Right cardiac atrium (tissue), 5 donors: ENCODE data around the gene PRTG. TPM values are rescaled to one million over a fixed set of nuclear protein-coding genes. Genes with fewer than 3 reads are reported as not detected.
"Not testable (repeated sequence)": the region's sequence is repeated elsewhere in the genome, so short reads cannot be mapped to it uniquely, and the experiment has no call there.

Experiments used
- ATAC-seq, 2 donors: fragments of 200-7000 bp; cut with Tn5 transposase; one replicate each; pipeline versions ENCODE4 v1.8.0 to v1.9.1; 2020; ENCODE audit warnings: moderate library complexity in 2 of 2, mild to moderate bottlenecking in 1 of 2
- DNase-seq, 3 donors: peaks; one replicate each; pipeline ENCODE4 v3.0.0-alpha.2; 2020
- H3K27ac ChIP-seq: one replicate; pipeline ENCODE4 v1.5.1; 2013; ENCODE audit warnings: mild to moderate bottlenecking, low read length, control low read depth, moderate library complexity
- H3K27me3 ChIP-seq: one replicate; pipeline ENCODE4 v1.6.1; 2013; ENCODE audit not compliant: control insufficient read depth, insufficient read depth
- H3K4me1 ChIP-seq: one replicate; pipeline ENCODE4 v1.6.1; 2013; ENCODE audit warnings: low read length; ENCODE audit not compliant: control insufficient read depth, insufficient read depth
- H3K4me3 ChIP-seq: one replicate; pipeline ENCODE4 v1.5.1; 2013; ENCODE audit warnings: low read length, control low read depth
- H3K9me3 ChIP-seq: one replicate; pipeline ENCODE4 v1.6.1; 2013; ENCODE audit warnings: low read length; ENCODE audit not compliant: control insufficient read depth
- WGBS: extraction: QIAGEN DNeasy Blood & Tissue Kit; methylation state at CpG from one replicate; pipeline ENCODE4 v1.1.7; 2013; 5-methylcytosine and 5-hydroxymethylcytosine counted together
- intact Hi-C, 4 donors: fragments of 100-400 bp; cut with DNase I; formaldehyde crosslinking; loops; one replicate each; pipeline versions ENCODE4 v1.11.0 to v1.14.0; 2022 to 2023
- long read RNA-seq, 4 donors: library from polyadenylated mRNA; unstranded; transcript quantifications; one replicate each; pipeline ENCODE4 v2.0.0, GENCODE V29; 2020 to 2021
- polyA plus RNA-seq: library from polyadenylated mRNA; stranded (reverse); fragments of 200-250 nt; gene quantifications from one replicate; pipeline ENCODE4 v1.2.3, GENCODE V29; 2013
- total RNA-seq, 4 donors: library from RNA; stranded (reverse); fragmentation: NEBNext Ultra II Directional; extraction: Animal tissue kit (Norgen Biotek cat#: 25700); gene quantifications; one replicate each; pipeline ENCODE4 v1.2.1, GENCODE V29; 2021
- donor health status: healthy with polysubstance abuse.
- donor health status: DM: no; HTN: yes; CAD: no.
- donor health status: DM: no; HTN: no; CAD: no.
- donor health status: DM: no; HTN: yes; CAD: no; lungs with severe emphysema.
- donor health status: DM: yes; HTN: yes; CAD: no.

Gene PRTG, protein sequence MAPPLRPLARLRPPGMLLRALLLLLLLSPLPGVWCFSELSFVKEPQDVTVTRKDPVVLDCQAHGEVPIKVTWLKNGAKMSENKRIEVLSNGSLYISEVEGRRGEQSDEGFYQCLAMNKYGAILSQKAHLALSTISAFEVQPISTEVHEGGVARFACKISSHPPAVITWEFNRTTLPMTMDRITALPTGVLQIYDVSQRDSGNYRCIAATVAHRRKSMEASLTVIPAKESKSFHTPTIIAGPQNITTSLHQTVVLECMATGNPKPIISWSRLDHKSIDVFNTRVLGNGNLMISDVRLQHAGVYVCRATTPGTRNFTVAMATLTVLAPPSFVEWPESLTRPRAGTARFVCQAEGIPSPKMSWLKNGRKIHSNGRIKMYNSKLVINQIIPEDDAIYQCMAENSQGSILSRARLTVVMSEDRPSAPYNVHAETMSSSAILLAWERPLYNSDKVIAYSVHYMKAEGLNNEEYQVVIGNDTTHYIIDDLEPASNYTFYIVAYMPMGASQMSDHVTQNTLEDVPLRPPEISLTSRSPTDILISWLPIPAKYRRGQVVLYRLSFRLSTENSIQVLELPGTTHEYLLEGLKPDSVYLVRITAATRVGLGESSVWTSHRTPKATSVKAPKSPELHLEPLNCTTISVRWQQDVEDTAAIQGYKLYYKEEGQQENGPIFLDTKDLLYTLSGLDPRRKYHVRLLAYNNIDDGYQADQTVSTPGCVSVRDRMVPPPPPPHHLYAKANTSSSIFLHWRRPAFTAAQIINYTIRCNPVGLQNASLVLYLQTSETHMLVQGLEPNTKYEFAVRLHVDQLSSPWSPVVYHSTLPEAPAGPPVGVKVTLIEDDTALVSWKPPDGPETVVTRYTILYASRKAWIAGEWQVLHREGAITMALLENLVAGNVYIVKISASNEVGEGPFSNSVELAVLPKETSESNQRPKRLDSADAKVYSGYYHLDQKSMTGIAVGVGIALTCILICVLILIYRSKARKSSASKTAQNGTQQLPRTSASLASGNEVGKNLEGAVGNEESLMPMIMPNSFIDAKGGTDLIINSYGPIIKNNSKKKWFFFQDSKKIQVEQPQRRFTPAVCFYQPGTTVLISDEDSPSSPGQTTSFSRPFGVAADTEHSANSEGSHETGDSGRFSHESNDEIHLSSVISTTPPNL
- total RNA-seq (1 to 10 TPM in 1 of 4 donors, under 1 TPM in 3; 0.58 to 1.4 (median 0.62) TPM), polyA plus RNA-seq (0.23 TPM)
- long read RNA-seq, donor 1, result 0 reads
- long read RNA-seq, donor 2, result 0 reads
- long read RNA-seq, donor 3, result 0 reads
- long read RNA-seq, donor 4, result 0 reads

DNA sequence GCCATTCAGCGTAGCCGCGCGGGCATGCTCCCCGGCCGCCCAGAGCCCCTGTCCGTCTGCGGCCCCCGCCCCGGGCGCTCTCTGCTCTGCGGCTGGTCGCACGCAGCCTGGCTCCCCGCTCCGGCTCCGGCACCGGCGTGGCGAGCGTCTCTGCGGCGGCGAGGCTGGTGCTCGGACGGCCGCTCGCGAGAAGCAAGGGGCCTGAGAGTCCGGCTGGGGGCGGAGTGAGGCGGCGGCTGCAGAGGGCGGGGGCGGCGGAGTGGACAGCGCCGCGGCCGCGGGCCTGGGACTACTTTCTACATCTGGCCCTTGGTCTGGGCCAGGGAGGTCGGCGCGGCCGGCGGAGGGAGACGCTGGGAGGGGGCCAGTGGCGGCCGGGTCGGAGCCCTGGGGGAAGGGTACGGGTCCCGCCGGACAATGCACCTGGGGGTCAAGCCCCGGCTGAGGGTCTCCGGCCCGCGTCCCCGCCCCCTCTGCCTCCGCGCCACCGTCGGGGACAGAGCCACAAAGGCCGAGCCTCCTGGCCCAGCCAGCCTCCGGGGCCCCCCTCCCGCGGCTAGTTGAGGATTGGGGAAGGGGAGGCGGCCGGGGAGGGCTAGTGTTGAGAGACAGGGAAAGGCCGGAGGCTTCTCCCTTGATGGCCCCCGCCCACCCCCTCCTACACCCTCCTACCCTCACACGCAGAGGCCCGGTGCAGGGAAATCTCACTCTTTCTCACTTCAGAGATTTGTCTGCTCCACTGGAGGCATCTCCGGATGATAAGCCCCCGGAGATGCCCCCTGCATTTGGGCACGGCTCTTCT lies at the start of gene PRTG:
Gene PRTG, minus strand, starts transcription at position 226 of the 802 bp plus-strand sequence. Its CDS starts 221 bp downstream, at position 5.
- H3K4me3 ChIP-seq, result peak within 1 kb of the TSS; percentile 78

GRCh38 chr15:55791551-55792400 lies 48.8 kb upstream of the PRTG start:
- H3K9me3 ChIP-seq, result peaks cover 2% of the 10 kb centered on the region
- H3K27ac ChIP-seq, result no peak overlapping the region
- ATAC-seq (no peak), DNase-seq (no peak)
- no peaks in the 10 kb centered on the region for H3K4me1 ChIP-seq
- intact Hi-C loops, result no loop called here
- 90% methylated on average over 3 of the region's 3 CpGs for WGBS
- no peak overlapping the region for H3K4me3 ChIP-seq
- no peaks in the 10 kb centered on the region for H3K27me3 ChIP-seq

More for the DNA sequence above, at the start of gene PRTG:
- WGBS, result under 1% methylated on average over 75 of the region's 75 CpGs
- intact Hi-C loops, result no loop called here
- no peaks in the 10 kb centered on the region for H3K4me1 ChIP-seq
- H3K27ac ChIP-seq, result peak within 1 kb of the TSS; percentile 13
- no peaks in the 10 kb centered on the region for H3K9me3 ChIP-seq
- no peaks in the 10 kb centered on the region for H3K27me3 ChIP-seq
- DNase-seq (peak; percentile 79 to 91 (median 91)), ATAC-seq (peak; percentile 96 to 97)

GRCh38 chr15:55789066-55789660 lies 46.2 kb upstream of the PRTG start:
- Histone ChIP-seq H3K4me3 (no peak overlapping the region), H3K27me3 (no peaks in the 10 kb centered on the region), H3K9me3 (peaks cover under 1% of the 10 kb centered on the region), H3K4me1 (no peaks in the 10 kb centered on the region), H3K27ac (no peak overlapping the region)
- intact Hi-C loops, result no loop called here
- peak in 2 of 3 donors; percentile 28 to 73 for DNase-seq
- 83% methylated on average over 8 of the region's 8 CpGs for WGBS
- no peak for ATAC-seq

- ATAC-seq, result no peak
Observed at GRCh38 chr15:55786341-55786740, 43.4 kb upstream of the PRTG start.

GRCh38 chr15:55785593-55785992 lies 42.6 kb upstream of the PRTG start:
- 90% methylated on average over 9 of the region's 9 CpGs for WGBS

More at GRCh38 chr15:55786341-55786740, 43.4 kb upstream of the PRTG start:
- 81% methylated on average over 3 of the region's 3 CpGs for WGBS
- intact Hi-C loops, result no loop called here
- H3K27me3 ChIP-seq, result no peaks in the 10 kb centered on the region
- H3K27ac ChIP-seq, result no peak overlapping the region
- H3K4me1 ChIP-seq, result no peaks in the 10 kb centered on the region
- no peak for DNase-seq
- H3K9me3 ChIP-seq, result no peaks in the 10 kb centered on the region
- H3K4me3 ChIP-seq, result no peak overlapping the region

GRCh38 chr15:55784286-55784685 lies 41.3 kb upstream of the PRTG start:
- H3K4me1 ChIP-seq, result no peaks in the 10 kb centered on the region
- DNase-seq (no peak), ATAC-seq (no peak)
- H3K9me3 ChIP-seq, result no peaks in the 10 kb centered on the region
- intact Hi-C loops, result no loop called here
- H3K27me3 ChIP-seq, result no peaks in the 10 kb centered on the region
- no peak overlapping the region for H3K27ac ChIP-seq
- no peak overlapping the region for H3K4me3 ChIP-seq

More at GRCh38 chr15:55785593-55785992, 42.6 kb upstream of the PRTG start:
- intact Hi-C loops, ATAC-seq, H3K27me3 ChIP-seq, H3K4me3 ChIP-seq, DNase-seq, H3K9me3 ChIP-seq, H3K27ac ChIP-seq, H3K4me1 ChIP-seq: not testable (repeated sequence)

- Histone ChIP-seq H3K27me3 (no peaks in the 10 kb centered on the region), H3K4me3 (no peak overlapping the region), H3K27ac (no peak overlapping the region), H3K9me3 (no peaks in the 10 kb centered on the region), H3K4me1 (no peaks in the 10 kb centered on the region)
- DNase-seq (no peak), ATAC-seq (no peak)
- 58% methylated on average over 3 of the region's 3 CpGs for WGBS
- intact Hi-C loops, result no loop called here
Observed at GRCh38 chr15:55782901-55783300, 39.9 kb upstream of the PRTG start.

GRCh38 chr15:55780292-55780691 lies 37.3 kb upstream of the PRTG start:
- no peak for DNase-seq
- Histone ChIP-seq H3K4me1 (no peaks in the 10 kb centered on the region), H3K27ac (no peak overlapping the region), H3K4me3 (no peak overlapping the region), H3K27me3 (no peaks in the 10 kb centered on the region), H3K9me3 (no peaks in the 10 kb centered on the region)
- WGBS, result 70% methylated on average over 2 of the region's 2 CpGs
- ATAC-seq, result no peak
- intact Hi-C loops, result no loop called here

DNA sequence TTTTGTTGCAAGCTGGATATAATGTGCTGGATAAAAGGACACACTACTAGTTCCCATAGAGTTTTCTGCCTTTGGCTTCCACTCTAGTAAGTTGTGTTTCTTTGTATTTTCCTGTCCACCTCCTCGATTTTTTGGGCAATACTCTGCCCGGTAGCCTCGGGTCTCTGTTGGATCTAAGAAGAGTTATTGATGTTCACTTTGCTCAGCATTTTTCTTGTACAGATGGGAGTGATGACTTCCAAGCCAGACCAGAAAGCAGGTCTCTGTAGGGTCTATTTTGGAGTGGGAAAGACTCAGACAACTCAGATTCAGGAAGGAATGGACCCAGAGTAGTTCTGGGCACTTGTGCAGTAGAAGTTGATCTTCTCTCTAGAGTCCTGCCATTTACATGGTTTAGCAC lies 36.0 kb upstream of the PRTG start:
- H3K27me3 ChIP-seq, result no peaks in the 10 kb centered on the region
- DNase-seq (no peak), ATAC-seq (no peak)
- no peak overlapping the region for H3K27ac ChIP-seq
- intact Hi-C loops, result no loop called here
- H3K4me1 ChIP-seq, result no peaks in the 10 kb centered on the region
- no peaks in the 10 kb centered on the region for H3K9me3 ChIP-seq
- 82% methylated on average over 3 of the region's 3 CpGs for WGBS
- H3K4me3 ChIP-seq, result no peak overlapping the region
